K562 (cell line): ENCODE measurements around the gene GOLT1A. TPM values are rescaled to one million over a fixed set of nuclear protein-coding genes. Genes with fewer than 3 reads are reported as not detected.

Source experiments
- C11orf30 ChIP-seq: fragments of 450-650 bp; IDR thresholded peaks from 2 replicates; pipeline ENCODE4 v1.6.1; 2016; ENCODE audit warnings: low read depth, mild to moderate bottlenecking
- CREB5 ChIP-seq: fragments of 250-450 bp; sonication (Bioruptor Pico); IDR thresholded peaks from 2 replicates; pipeline ENCODE4 v1.5.0; 2020; ENCODE audit warnings: mild to moderate bottlenecking
- CTCFL ChIP-seq: IDR thresholded peaks from 2 replicates; pipeline ENCODE4 v1.6.1; 2011; ENCODE audit warnings: borderline replicate concordance, low read depth, mild to moderate bottlenecking, moderate library complexity, low read length; ENCODE audit not compliant: insufficient read depth, poor library complexity, severe bottlenecking
- ETV5 ChIP-seq: sonication (generic); formaldehyde crosslinking; IDR thresholded peaks from 2 replicates; pipeline ENCODE4 v1.4.0; 2020; ENCODE audit warnings: low read depth, mild to moderate bottlenecking, missing genetic modification reagents
- FIP1L1 ChIP-seq: fragments of 200-400 bp; formaldehyde crosslinking; IDR thresholded peaks from 2 replicates; pipeline ENCODE4 v1.6.1; 2018; ENCODE audit warnings: mild to moderate bottlenecking, low read depth, low read length; ENCODE audit not compliant: poor library complexity, severe bottlenecking
- KHSRP ChIP-seq: fragments of 450-650 bp; IDR thresholded peaks from 2 replicates; pipeline ENCODE4 v1.6.1; 2017
- MAFK ChIP-seq: IDR thresholded peaks from 2 replicates; pipeline ENCODE4 v1.6.1; 2011; ENCODE audit warnings: low read length, improper control_type of control experiment
- WHSC1 ChIP-seq: IDR thresholded peaks from one replicate; pipeline ENCODE4 v1.6.1; 2012; ENCODE audit warnings: low read length, control low read depth, inconsistent platforms
- ZNF140 ChIP-seq: fragments of 250-450 bp; sonication (Bioruptor Pico); IDR thresholded peaks from 2 replicates; pipeline ENCODE4 v1.8.0; 2021; ENCODE audit warnings: moderate library complexity, mild to moderate bottlenecking, inconsistent platforms
- ZNF184 ChIP-seq: sonication (generic); formaldehyde crosslinking; IDR thresholded peaks from 2 replicates; pipeline ENCODE4 v1.5.0; 2020; ENCODE audit warnings: missing genetic modification reagents
- ZNF445 ChIP-seq: fragments of 250-450 bp; sonication (Bioruptor Pico); IDR thresholded peaks from 2 replicates; pipeline ENCODE4 v1.4.0; 2020; ENCODE audit warnings: low read depth, mild to moderate bottlenecking, moderate library complexity
- ZNF740 ChIP-seq, 3 experiments: fragments of 200-800 bp in 1 of 3; sonication (Bioruptor generic) in 1 of 3; sonication (generic) in 1 of 3; formaldehyde crosslinking in 1 of 3; IDR thresholded peaks; 2 replicates each; pipeline versions ENCODE4 v1.6.1 to v1.8.0; 2016 to 2022; ENCODE audit warnings: mild to moderate bottlenecking in 2 of 3, missing compliant biosample characterization in 2 of 3, missing genetic modification characterization in 2 of 3, missing genetic modification reagents in 1 of 3
- polyA plus RNA-seq, 8 experiments: library from polyadenylated mRNA; depleted of rRNA in 4 of 8; stranded (reverse) in 5 of 8; unstranded in 3 of 8; fragments of >200 nt; fragmentation: Nextera tagmentation in 2 of 8; fragmentation: Illumina TruSeq in 1 of 8; extraction: Ambion mirVana in 2 of 8; extraction: Trizol in 1 of 8; gene quantifications; 2 replicates each; pipeline versions ENCODE4 v1.2.1 to v1.2.3, GENCODE V29; 2011 to 2014; ENCODE audit warnings: inconsistent platforms in 1 of 8, missing spikeins in 1 of 8
- total RNA-seq, 7 experiments: library from RNA; depleted of rRNA in 6 of 7; stranded (reverse); fragments of >200 nt in 6 of 7; fragmentation: Illumina TruSeq in 2 of 7; extraction: Trizol in 2 of 7; gene quantifications; 2 replicates each; pipeline versions ENCODE4 v1.2.1 to v1.2.3, GENCODE V29; 2011 to 2021; ENCODE audit warnings: low replicate concordance in 1 of 7
- TF ChIP-seq, protein P1 (sequence below): fragments of 450-650 bp; formaldehyde crosslinking; IDR thresholded peaks from 2 replicates; pipeline ENCODE4 v1.4.0; 2020; ENCODE audit warnings: mild to moderate bottlenecking, moderate library complexity
- TF ChIP-seq, protein P2 (sequence below), 2 experiments: fragments of 450-650 bp; IDR thresholded peaks; 2 replicates each; pipeline ENCODE4 v1.6.1; 2018; ENCODE audit warnings: mild to moderate bottlenecking in 2 of 2, low read depth in 1 of 2; ENCODE audit not compliant: partially characterized antibody in 2 of 2
- TF ChIP-seq, protein P3 (sequence below): fragments of 200-800 bp; sonication (Bioruptor generic); IDR thresholded peaks from 2 replicates; pipeline ENCODE4 v1.6.1; 2017; ENCODE audit warnings: missing genetic modification characterization, missing compliant biosample characterization

Gene GOLT1A
- total and polyA plus RNA-seq, 9 of the 15 experiments (the other 6 are each of a cell fraction or from before 2014, with no cell fraction given), result not detected

DNA sequence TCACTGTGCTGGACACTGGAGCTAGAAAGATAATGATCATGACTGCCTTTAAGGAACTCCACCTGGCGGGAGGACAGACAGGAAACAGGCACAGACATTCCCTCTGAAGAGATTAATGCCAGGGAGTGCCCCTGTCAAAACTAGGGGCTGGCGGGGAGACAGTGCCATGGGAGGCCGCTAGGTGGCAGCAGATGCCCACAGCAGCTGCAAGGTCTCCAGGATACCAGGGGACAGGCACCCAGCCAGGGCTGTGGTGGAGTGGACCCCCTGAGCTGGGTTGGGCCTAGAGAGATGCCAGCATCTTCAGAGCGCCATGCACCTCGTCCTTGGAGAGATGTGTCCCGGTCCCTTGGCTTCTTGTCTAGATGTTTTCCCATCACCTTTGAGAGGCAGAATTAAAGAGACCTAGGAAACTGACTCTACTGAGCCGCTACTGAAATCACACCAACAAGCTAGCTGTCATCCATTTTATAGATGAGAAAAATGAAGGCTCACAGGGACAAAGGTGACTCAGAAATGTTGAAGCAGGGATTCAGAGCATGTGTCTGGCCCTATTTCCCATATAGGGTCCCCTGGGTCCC lies 51.2 kb downstream of the GOLT1A start (continued):
- TF ChIP-seq, protein P1, sequence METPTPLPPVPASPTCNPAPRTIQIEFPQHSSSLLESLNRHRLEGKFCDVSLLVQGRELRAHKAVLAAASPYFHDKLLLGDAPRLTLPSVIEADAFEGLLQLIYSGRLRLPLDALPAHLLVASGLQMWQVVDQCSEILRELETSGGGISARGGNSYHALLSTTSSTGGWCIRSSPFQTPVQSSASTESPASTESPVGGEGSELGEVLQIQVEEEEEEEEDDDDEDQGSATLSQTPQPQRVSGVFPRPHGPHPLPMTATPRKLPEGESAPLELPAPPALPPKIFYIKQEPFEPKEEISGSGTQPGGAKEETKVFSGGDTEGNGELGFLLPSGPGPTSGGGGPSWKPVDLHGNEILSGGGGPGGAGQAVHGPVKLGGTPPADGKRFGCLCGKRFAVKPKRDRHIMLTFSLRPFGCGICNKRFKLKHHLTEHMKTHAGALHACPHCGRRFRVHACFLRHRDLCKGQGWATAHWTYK (CRISPR knock-in tag), result no peak
- TF ChIP-seq, protein P2, sequence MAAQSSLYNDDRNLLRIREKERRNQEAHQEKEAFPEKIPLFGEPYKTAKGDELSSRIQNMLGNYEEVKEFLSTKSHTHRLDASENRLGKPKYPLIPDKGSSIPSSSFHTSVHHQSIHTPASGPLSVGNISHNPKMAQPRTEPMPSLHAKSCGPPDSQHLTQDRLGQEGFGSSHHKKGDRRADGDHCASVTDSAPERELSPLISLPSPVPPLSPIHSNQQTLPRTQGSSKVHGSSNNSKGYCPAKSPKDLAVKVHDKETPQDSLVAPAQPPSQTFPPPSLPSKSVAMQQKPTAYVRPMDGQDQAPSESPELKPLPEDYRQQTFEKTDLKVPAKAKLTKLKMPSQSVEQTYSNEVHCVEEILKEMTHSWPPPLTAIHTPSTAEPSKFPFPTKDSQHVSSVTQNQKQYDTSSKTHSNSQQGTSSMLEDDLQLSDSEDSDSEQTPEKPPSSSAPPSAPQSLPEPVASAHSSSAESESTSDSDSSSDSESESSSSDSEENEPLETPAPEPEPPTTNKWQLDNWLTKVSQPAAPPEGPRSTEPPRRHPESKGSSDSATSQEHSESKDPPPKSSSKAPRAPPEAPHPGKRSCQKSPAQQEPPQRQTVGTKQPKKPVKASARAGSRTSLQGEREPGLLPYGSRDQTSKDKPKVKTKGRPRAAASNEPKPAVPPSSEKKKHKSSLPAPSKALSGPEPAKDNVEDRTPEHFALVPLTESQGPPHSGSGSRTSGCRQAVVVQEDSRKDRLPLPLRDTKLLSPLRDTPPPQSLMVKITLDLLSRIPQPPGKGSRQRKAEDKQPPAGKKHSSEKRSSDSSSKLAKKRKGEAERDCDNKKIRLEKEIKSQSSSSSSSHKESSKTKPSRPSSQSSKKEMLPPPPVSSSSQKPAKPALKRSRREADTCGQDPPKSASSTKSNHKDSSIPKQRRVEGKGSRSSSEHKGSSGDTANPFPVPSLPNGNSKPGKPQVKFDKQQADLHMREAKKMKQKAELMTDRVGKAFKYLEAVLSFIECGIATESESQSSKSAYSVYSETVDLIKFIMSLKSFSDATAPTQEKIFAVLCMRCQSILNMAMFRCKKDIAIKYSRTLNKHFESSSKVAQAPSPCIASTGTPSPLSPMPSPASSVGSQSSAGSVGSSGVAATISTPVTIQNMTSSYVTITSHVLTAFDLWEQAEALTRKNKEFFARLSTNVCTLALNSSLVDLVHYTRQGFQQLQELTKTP (IDR thresholded peaks at IDR 0.05; ENCODE audit: low read depth in 1 of 2, partially characterized antibody in 2 of 2), result no peak
- no peak for TF ChIP-seq ZNF445 (CRISPR knock-in tag)
- peak; percentile 45 for TF ChIP-seq CTCFL
- TF ChIP-seq ZNF140 (CRISPR knock-in tag), result no peak
- TF ChIP-seq ETV5 (CRISPR knock-in tag), result no peak
- no peak; the same call in 1 of the 2 replicates for TF ChIP-seq MAFK
- TF ChIP-seq KHSRP, result no peak
- TF ChIP-seq, protein P3, sequence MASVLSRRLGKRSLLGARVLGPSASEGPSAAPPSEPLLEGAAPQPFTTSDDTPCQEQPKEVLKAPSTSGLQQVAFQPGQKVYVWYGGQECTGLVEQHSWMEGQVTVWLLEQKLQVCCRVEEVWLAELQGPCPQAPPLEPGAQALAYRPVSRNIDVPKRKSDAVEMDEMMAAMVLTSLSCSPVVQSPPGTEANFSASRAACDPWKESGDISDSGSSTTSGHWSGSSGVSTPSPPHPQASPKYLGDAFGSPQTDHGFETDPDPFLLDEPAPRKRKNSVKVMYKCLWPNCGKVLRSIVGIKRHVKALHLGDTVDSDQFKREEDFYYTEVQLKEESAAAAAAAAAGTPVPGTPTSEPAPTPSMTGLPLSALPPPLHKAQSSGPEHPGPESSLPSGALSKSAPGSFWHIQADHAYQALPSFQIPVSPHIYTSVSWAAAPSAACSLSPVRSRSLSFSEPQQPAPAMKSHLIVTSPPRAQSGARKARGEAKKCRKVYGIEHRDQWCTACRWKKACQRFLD (CRISPR knock-in tag), result no peak
- no peak for TF ChIP-seq FIP1L1
- no peak for TF ChIP-seq CREB5
- no peak for TF ChIP-seq ZNF184 (CRISPR knock-in tag)
- no peak for TF ChIP-seq C11orf30
- no peak for TF ChIP-seq WHSC1
- no peak for TF ChIP-seq ZNF740 (CRISPR knock-in tag; IDR thresholded peaks at IDR 0.05)
- no peak for TF ChIP-seq ZNF740 (tag; IDR thresholded peaks at IDR 0.05)
